Stimulated activated CD4-positive, alpha-beta T cell treated with anti-CD3 and anti-CD28 coated beads, TNF-alpha, amount 100 ng/mL, for 4 hours (primary cell): Measurements from ENCODE around the gene RBM46.

Experiments used
- DNase-seq, 3 experiments: peaks; one replicate each; pipeline ENCODE4 v3.0.0-alpha.2; 2020; ENCODE audit warnings: low read depth in 3 of 3

Gene RBM46, protein sequence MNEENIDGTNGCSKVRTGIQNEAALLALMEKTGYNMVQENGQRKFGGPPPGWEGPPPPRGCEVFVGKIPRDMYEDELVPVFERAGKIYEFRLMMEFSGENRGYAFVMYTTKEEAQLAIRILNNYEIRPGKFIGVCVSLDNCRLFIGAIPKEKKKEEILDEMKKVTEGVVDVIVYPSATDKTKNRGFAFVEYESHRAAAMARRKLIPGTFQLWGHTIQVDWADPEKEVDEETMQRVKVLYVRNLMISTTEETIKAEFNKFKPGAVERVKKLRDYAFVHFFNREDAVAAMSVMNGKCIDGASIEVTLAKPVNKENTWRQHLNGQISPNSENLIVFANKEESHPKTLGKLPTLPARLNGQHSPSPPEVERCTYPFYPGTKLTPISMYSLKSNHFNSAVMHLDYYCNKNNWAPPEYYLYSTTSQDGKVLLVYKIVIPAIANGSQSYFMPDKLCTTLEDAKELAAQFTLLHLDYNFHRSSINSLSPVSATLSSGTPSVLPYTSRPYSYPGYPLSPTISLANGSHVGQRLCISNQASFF

GRCh38 chr4:154781126-154781982 lies at the start of gene RBM46:
TSS of gene RBM46 (plus strand) at chr4:154781272. CDS start at chr4:154796753, 15,481 bp downstream.
- DNase-seq, result no peak

GRCh38 chr4:154731756-154732155 lies 49.3 kb upstream of the RBM46 start:
- no peak for DNase-seq

DNA sequence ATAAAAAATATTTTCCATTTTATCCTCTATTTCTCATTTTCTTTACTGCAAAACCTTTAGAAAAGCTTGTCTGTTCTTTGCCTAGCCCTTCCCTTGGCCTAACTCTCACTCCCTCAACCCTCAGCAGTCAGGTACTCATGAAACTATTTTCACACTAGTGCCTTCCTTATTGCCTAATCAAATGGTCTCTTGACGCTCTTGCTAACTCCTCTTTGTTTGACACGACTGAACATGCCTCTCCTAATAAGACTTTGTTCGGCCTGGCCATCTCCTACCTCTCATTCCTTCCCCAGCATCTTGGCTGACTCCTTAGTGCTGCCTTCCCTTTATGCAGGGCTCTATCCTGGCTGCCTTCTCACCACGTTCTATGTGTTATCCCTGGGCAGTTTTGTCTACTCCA lies 48.4 kb upstream of the RBM46 start:
- DNase-seq, result no peak

DNA sequence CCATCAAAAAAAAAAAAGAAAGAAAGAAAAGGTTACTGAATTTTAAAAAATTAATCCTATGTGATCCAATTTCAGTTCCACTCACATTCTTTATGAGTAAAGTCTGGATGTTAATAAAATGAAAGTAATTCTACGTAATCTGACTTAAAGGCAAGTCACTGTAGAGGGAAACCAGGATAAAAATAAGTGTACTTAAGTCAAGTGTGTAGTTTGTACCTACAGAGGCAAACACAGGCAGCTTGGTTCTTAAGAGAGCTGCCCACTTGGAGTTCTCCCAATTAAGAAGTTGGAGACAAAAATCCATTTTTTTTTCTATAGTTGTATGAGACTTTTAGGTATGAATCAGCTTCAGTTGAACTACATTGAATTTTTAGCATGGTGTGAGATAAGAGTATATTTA lies 44.3 kb upstream of the RBM46 start:
- no peak for DNase-seq

DNA sequence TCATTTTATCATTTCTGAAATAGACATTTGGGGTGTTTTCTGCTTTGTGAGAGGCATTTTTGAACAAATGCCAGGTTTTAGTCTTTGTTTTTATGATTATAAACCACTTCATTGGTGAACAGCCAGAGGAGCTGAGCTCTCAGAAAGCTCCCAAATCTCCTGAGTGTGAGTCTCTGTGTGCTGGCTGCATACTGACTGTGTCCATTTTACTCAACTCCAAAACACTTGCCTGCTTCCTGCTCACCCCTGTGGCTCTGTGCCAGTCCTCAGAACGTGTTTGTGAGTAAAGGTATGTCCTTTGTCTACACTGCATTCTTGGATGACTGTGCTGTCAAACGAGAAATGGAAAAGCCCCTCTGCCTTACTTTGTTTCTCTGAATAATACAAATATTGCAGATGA lies 42.6 kb upstream of the RBM46 start:
- no peak for DNase-seq

DNA sequence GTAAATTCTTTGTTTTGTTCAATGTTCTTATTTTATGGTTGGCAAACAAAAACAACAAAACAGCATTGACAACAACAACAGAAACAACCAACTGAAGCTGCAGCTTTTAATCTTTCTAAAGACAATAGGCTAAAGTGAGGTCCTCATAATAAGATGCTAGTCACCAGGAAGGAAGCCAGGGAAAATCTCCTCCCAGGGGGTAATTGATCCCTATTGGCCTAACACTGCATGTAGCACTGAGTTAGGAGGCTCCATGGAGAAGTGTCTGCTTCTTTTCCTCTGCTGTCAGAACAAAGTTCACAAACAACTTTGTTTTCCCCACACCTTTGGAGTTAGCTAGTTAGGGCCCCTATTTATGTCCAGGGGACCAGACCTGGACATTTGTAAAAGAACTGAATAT lies 42.0 kb upstream of the RBM46 start:
- no peak for DNase-seq

DNA sequence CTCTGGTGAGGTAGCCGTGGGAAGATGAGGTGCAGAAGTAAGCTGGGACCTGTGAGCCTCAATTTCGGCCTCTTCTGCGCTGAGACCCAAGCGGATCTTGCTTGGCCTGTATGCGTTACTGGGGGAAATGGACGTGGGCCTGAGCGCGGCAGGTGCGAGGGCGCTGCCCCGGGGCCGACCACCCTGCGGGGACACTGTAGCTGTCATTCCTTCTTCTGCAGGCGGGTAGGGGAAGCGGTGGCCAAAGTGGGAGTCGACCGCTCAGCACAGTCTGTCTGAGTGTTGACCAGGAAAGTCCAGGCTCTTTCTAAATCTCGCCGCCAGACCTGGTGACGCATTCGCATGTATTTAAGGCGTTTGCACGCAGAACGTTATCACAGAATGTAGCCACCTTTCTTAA lies 40.6 kb upstream of the RBM46 start:
- DNase-seq, result no peak

DNA sequence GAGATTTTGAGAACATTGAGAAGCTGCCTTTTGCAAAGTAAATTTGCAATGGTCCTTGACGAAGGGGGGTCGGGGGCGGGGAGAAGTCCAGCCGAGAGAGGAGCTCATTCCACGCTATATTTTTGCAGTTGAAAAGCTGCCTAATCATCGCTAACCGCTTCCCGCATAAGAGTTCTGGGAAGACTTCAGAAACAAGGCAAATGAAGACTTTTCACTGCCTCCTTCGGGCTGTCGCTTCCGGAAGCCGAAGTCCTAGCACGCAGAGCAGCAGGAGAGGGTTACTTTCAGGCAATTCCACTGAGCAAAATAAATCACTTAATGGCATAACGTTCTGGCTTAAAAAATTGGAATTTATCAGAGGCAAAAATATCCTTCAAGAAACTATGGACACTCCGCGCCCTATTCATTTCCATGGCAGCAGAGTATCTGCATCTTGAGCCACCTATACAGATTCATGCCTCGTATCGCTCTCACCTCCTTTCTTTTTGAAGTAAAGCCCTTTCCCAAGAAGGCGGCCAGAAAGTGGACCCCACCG lies 39.9 kb upstream of the RBM46 start:
- DNase-seq, result no peak

- no peak for DNase-seq
Observed at GRCh38 chr4:154741922-154742850, 38.9 kb upstream of the RBM46 start.

GRCh38 chr4:154743683-154744340 lies 37.3 kb upstream of the RBM46 start, which contains the start of gene LRAT:
TSS of gene LRAT (plus strand) at chr4:154744000. CDS start at chr4:154744327, 327 bp downstream.
- DNase-seq, result no peak

GRCh38 chr4:154744341-154744926 lies 36.6 kb upstream of the RBM46 start:
- no peak for DNase-seq

DNA sequence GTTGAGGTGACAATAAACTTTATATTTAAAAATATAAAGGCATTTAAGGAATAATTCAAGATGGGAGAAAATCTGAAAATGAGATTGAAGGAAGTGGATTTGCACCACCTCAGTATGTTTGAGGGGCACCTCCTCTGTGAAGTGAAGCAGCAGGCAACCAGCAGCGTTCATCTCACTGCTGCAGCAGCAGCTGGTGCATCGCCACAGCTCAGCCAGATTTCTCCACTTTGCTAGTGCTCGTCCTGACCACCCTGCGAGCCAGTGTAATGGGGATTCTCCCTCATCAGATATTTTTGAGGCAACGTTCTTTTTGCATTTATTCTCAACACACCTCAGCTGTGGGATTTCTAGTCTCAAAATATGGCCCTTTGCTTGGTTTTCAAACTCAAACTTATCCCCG lies 23.4 kb upstream of the RBM46 start:
- no peak for DNase-seq

DNA sequence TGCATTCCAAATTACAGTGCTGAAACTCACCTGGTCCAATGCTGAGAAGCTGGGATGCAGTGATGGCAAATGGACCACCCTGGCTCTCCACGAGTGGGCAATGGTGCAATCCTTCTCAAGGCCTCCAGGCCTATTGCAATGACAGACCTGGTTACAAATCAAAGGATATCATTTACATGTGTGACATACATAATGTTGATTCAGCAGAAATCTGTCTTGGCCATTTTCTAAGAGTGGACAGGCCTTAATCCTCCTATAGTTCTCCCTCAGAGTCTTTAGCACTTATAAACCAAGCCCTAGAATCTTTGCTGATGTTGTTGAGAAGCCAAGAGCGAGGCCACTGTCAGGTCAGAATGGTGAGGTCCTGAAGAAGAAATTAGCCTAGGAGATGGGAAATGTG lies 20.2 kb upstream of the RBM46 start:
- DNase-seq, result no peak

- DNase-seq, result no peak
Observed at GRCh38 chr4:154778264-154778663, 2.8 kb upstream of the RBM46 start.

DNA sequence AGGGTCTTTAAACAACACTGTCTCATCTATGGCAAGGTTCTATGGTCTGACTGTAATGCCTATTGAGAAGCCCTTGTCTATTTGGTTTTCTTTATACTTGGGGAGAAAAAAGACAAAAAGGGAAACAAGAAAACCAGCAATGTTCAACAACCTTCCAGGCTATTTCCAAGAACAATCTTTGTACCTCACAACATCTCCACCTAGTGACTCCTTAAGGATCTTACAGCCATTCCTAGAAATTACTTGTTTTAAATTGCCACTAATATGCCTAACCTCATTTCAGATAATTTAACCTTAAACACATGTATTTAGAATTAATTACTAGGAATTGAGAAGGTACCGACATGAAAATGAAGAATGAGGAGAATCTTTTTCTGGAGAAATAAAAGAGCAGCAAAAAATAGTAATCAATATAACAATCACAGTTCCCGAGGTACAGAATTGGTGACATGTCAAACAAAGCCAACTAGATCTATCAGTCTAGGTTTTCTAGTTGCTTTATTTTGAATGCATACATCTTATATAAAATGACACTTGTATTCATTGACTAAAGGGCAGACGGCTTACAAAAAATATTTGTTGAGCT lies 1.6 kb upstream of the RBM46 start:
- no peak for DNase-seq

DNA sequence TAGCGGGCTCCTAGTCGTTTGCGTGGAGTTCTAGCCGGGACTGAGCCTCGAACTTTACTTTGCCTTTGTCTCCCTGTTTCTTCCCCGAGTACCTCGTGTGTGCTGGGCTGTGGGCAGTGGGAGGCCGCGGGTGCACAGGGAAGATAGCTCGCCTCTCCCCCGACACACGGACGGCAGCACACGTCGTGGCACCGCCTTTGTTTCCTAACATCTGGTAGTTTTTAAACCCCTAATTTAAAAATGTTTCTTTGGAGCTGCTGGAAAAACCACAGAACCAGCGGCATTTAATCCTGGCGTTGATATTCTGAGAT lies 866 bp downstream of the RBM46 start:
- no peak for DNase-seq

DNA sequence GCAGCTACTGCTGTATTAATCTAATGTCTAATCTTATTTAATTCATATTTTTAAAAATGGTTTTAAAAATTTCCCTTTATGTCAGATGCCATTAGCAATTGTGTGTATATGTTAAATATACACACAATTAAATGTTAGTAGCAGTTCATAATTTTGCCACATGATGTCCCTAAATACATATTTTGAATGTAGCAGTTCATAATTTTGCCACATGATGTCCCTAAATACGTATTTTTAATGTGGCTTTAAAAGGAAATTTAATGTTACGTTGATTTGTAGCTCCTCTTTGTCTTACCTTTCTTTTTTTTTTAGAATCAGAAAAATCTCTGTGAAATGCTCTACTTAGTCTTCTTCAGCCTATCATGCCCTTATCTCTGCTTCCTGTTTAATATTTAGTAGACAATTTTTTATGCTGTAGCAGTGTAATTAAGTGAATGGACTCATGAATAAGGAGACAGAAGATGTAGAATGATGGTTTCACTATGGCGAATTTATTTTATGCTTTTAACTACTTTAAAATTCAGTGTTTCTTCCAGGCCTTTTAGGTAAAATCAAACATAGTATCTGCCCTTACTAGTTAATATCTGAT lies 26.1 kb downstream of the RBM46 start:
- DNase-seq, result no peak

- no peak for DNase-seq
Observed at GRCh38 chr4:154818230-154818629, 37.2 kb downstream of the RBM46 start.

DNA sequence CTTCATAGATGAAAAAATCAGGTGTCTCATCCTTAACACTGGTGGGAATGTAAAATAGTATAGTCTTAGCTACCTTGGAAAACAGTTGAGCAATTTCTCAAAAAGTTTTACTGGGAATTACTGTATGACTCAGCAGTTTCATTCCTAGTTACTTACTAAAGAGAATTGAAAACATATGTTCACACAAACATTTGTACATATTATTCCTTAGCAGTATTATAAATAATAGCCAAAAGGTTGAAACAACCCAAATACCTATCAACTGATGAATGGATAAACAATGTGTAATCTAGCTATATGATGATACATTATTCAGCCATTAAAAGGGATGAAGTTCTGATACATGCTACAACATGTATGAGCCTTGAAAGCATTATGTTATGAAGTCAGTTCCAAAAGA lies 41.7 kb downstream of the RBM46 start:
- DNase-seq, result no peak

DNA sequence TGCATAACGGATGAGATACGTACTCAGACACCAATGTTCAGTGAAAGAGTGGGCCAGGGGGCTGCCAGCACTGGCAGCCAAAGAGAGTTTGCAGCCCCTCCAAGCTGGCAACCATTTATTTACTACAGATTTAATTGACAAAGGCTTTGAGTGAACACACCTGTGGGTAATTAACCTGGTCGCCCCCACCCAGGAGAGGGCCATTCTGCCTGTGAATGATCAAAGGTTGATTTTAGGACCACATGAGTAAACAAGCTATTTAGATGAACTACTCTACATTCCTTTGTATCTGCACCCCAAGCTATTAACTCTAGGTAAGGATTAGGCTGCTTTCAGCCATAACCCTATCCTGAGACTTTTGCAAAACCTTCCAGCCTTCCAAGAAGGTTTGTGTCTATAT lies 55.0 kb downstream of the RBM46 start:
- DNase-seq, result no peak
